Inflammatory macrophage treated with lipopolysaccharide for 4 hours (primary cell): Measurements from ENCODE around the gene ARL13A.
"Not testable (repeated sequence)": the region's sequence is repeated elsewhere in the genome, so short reads cannot be mapped to it uniquely, and the experiment has no call there.

Experiments
- DNase-seq: peaks from one replicate; pipeline ENCODE4 v3.0.0-alpha.2; 2020

The ARL13A gene

DNA sequence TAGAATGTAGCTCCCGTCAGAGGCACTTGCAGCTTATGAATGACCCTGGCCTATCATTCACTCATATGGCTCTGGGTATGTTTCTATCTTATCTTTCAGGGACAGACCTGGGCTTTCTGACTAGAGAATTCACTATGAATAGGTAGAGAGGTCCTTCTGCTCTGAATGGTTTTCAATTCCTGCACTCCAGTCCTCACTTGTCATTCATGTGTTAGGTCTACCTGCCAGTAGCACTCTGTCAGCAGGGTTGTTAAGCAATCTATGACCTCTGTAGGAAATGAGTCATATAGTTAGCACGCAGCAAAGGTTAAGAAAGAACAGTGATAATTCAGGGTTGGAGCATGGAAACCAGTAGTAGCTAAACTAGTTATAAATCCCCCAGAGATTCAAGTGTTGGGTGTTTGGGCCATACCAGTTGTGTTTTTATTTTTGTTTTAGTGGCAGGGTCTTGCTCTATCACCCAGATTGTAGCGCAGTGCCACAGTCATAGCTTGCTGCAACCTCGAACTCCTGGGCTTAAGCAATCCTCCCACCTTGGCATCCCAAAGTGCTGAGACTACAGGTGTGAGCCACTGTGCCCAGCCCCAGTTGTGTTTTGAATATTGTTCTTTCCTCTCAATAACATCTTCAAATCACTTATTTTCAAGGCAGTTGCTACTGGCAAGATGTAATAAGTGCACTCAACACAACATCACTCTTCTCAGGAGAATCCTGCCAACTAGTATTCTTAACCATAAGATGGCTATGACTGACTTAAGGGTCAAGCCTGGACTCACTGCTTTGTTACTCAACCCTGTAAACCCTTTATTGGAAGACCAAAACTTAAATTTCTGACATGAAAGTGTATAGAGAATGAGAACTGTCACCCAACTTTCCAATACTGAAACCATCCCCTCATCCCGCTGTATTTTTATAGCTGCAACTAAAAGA lies 25.1 kb downstream of the ARL13A start:
- DNase-seq: no peak

GRCh38 chrX:100995469-100995868 lies 26.0 kb downstream of the ARL13A start:
- DNase-seq: peak; percentile 0

DNA sequence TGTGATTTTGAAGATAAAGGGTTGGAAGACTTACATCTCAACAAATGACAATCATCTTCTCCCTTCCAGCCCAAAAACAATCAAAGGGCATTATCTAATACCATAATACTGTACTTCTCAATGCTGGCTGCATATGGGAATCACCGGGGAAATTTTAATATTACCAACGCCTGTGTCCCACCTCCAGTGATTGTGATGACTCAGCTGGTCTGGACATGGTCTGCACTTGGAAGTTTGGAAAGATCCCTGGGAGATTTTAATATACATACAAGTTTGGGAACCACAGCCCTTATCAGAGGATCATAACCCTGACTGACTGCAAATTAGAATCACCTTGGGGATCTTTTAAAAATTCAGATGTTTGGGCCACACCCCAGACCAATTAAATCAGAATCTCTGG lies 29.9 kb downstream of the ARL13A start:
- DNase-seq: no peak

DNA sequence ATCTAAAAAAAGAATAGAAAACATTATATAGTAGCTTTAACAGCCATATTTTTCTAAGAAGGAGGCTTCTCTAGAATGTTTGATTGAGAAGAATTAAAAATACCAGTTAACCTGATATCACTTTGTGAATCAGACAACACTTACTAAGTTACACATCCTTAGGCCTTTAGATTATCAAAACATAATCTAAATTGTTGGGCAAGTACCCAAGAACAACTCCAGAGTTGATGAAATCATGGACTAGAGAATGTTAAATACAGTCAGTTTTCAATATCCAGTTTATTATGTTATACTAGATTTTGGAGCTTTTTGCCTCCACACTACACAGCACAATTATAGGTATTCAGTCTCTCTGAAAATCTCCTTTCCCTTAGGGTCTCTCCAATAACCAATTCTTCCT lies 39.6 kb downstream of the ARL13A start:
- DNase-seq: no peak

DNA sequence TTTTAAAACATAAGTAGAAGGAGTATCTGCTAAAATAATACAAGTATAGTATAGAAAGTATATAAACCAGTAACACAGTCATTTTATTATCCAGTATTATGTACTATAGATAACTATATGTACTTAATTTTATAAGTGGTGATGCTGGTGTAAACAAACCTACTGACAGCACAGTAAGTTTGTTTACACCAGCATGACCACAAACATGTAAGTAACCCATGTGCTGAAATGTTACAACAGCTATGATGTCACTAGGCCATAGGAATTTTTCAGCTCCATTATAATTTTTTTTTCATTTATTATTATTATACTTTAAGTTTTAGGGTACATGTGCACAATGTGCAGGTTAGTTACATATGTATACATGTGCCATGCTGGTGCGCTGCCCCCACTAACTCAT lies 42.5 kb downstream of the ARL13A start:
- DNase-seq: not testable (repeated sequence)

GRCh38 chrX:101022020-101022419 lies 52.5 kb downstream of the ARL13A start:
- DNase-seq: no peak

DNA sequence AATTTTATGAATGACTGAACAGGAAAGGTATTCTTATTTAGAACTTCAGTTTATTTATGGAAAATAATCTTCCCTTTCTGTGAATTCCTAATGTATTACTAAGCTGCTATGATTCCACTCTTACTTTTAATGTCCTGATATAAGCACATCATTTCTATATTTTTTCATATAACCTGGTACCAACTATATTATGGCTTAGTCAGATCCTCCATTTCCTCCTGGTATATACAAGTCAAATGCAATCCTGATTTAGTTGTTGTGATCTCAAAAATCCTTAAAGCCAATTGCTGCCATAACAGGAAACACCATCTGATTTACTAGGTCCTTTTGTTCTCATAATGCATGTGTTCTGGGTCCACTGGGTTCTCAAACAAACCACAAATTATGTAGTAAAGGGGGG lies 55.6 kb downstream of the ARL13A start:
- DNase-seq: no peak

DNA sequence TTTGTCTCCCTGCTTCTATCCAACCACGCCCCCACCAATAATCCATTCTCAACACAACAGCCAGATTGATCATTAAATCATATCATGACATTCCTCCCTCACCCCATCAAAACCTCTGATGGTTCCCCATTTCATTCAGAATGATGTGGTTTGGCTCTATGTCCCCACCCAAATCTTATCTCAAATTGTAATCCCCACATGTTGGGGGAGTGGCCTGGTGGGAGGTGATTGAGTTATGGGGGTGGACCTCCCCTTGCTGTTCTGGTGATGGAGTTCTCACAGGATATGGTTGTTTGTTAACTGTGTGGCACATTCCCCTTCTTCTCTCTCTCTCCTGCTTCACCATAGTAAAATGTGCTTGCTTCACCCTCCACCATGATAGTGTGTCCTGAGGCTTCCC lies 59.1 kb downstream of the ARL13A start:
- no peak for DNase-seq

DNA sequence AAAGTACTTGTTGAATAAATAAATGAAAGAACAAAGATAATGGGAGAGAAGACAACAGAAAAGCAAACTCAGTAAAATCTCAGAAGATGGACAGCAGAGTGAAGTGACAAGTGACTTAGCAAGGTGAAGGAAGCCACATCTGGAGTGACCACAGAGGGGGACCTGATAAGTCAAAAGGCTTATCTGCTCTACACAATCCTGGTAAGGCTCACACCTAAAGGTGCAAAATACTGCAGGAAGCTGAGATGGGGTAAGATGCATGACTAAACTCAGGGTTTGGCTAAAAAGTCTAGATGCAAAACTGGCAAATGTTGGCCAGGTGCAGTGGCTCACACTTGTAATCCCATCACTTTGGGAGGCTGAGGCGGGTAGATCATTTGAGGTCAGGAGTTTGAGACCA lies 60.2 kb downstream of the ARL13A start:
- no peak for DNase-seq

DNA sequence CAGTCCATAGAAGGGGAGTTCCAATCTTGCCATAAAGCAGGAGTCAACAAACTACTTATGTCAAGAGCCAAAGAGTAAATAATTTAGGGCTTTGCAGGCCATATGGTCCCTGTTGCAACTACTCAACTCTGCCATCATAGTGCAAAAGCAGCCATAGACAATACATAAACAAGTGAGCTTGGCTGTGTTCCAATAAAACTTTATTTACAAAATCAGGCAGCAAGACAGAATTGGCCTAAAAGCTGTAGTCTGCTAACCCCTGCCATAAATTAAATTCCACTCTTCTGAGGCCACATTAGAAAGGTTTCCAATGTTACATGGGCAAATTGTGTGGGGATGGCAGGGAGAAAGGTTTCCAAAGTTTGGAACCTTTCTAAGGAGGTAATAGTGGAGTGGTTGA lies 67.7 kb downstream of the ARL13A start:
- DNase-seq: no peak

DNA sequence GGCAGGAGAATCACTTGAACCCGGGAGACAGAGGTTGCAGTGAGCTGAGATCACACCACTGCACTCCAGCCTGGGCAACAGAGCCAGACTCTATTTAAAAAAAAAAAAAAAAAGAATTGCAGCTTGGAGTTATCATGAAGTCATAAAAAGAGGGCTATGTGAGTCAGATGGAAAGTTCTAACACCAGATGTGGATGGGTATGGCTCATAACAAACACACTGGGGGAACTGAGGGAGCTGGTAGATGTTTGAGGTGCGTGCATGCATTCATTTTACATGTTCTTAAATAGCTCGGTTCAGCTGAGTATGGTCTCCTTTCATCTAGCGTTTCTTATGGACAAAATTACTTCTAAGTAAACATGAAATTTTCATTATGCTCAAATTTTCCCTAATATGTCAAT lies 70.7 kb downstream of the ARL13A start:
- no peak for DNase-seq
